Ramos (cell line): ENCODE results near the gene ABCC10.
"Not testable (repeated sequence)": the region's sequence is repeated elsewhere in the genome, so short reads cannot be mapped to it uniquely, and the experiment has no call there.

ENCODE experiments used
- in situ Hi-C: fragments of 300-500 bp; cut with MboI; formaldehyde crosslinking; loops from one replicate; pipeline ENCODE4 v1.14.3; 2022; ENCODE audit warnings: low sequenced_read_pairs; ENCODE audit not compliant: unreplicated experiment

ABCC10 gene

GRCh38 chr6:43464337-43464736 lies 37.0 kb downstream of the ABCC10 start:
- in situ Hi-C loops = no loop called here

DNA sequence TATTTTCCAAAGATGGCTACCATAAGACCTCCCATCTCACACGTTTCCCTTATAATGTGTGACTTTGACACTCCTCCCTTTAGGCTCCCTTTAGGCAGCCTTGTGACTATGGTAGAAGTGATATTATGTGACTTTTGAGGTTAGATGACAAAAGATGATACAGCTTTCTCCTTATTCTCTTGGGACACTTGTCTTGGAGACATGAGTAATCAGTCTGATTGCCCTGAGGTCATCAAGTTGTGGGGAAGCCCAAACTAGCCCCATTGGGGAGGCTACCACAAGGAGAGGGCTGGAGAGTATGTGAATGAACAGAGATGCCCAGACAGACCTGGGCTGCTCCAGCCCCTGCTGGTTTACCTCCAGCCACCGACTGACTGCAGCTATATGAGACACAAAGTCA lies 38.6 kb downstream of the ABCC10 start:
- in situ Hi-C loops = no loop called here

DNA sequence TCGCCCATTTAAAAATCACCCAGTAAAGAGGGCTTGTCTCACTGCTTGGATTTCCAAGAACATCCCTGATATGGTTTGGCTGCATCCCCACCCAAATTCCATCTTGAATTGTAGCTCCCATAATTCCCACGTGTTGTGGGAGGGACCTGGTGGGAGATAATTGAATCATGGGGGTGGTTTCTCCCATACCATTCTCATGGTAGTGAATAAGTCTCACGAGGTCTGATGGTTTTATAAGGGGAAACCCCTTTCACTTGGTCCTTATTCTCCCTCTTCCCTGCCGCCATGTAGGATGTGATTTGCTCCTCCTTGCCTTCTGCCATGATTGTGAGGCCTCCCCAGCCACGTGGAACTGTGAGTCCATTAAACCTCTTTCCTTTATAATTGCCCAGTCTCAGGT lies 39.9 kb downstream of the ABCC10 start:
- in situ Hi-C loops = not testable (repeated sequence)

DNA sequence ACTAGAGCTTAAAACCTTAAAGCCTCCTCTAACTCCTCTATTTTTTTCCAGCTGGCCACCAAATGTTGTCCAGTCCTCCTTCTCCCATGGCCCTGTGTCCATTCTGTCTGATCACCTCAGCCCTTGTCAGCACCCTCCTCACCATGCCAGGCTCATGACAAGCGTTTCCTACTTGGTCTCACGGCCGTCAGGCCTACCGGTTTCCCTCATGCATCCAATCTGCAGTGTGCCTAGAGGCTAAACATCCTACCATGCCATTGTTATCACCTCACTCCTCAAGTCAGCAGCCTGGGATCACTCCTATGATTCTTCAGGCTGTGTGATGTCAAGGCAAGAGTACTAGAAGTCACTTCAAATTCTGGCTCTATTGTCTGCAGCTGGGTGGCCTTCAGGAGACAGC lies 40.4 kb downstream of the ABCC10 start:
- in situ Hi-C loops = no loop called here

DNA sequence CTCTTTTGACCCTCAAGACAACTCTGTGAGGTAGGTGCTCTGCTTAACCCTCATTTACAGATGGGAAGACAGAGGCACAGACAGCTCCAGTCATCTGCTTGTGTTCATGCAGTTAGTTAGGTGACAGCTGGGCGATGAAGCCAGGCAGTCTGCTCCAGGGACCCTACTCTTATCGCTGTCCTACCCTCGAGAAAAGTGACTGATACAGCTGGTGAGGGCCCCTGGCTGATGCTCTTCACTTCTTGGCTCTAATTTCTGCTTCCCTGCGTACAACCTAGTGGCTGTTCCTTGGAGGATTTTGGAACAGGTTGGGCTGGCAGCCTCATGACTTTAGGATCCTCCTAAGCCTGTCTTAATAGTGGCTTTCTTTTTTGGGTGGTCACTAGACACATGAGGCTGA lies 40.9 kb downstream of the ABCC10 start:
- in situ Hi-C loops = no loop called here

DNA sequence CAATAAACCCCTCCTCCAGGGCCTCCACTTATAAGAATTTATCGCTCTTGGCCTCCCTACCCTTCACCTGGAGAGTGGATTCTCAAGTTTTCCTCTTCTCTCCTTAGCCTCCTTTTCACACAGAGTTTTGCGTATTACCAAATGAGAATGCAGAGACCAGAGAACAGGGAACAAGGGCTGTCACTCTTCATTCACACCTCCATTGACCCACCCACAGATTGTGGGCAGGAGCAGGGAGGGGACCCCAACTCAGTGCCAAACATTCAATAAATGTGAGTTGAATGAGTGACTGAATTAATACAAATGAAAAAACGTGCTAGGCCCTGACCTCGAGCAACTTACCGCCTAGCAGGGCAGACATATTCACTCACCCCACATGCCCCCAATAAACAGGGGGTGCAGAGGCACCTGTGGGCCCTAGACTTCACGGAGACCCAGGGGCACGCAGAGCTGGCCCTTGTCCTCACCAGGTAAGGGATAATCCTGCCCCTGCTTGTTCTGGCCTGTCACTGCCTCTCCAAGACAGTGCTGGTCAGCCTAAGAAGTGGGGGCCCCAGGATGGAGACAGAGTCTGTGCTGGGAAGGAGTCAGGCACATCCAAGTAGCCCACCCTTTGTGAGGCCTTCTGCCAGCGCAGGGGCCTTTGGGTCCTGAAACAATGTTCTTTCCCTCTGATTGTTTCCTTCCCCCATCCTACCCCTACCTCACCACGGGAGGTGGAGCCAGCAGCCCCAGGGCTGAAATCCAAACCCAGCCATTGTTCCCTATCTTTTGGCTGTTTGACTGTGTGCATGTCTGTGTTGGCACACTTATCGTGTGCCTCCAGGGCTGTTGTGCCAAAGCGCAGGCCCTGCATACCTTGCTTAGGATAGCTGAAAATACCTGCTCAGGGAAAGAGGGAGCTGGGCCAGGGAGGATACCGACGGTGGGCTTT lies 41.7 kb downstream of the ABCC10 start:
- in situ Hi-C loops = no loop called here

- in situ Hi-C loops = no loop called here
Measured at GRCh38 chr6:43469947-43470346, 42.6 kb downstream of the ABCC10 start.

GRCh38 chr6:43471399-43471798 lies 44.1 kb downstream of the ABCC10 start:
- in situ Hi-C loops = no loop called here

- in situ Hi-C loops = no loop called here
Measured at GRCh38 chr6:43472515-43472914, 45.2 kb downstream of the ABCC10 start.

DNA sequence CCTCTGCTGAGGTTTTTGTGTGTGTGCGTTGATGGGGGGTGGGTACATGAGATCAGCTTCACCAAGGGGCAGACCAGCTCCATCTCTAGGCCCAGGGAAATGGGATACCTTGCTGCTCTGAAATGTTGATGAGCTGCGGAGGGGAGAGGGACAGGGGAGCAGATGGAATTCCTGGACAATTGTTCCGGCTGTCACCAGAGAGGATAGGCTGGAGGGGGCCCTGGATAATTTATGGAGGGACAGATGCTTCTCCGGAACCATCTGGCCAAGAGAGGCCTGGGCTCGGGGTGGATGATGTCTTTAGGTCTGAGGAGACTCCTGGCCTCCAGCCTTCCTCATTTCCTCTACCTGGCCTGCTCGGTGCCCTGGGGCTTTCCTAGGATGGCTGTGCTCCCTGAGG lies 48.2 kb downstream of the ABCC10 start:
- in situ Hi-C loops = no loop called here

DNA sequence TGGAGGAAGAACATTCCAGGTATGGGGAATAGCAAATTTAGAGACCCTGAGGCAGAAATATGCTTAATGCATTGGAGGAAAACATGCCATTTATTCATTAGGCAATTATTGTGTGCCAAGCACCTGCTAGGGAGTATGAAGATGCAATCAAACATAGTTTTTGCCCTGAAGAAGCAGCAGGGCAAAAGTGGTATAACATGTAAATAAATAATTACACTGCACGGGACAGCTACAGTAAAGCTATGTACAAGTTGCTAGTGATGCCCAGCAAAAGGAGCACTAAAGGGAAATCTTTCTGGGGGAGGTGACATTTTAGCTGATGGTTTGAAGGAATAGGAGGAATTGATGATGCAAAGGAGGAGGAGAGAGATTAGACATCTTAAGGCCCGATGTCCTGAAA lies 49.4 kb downstream of the ABCC10 start:
- in situ Hi-C loops = no loop called here

DNA sequence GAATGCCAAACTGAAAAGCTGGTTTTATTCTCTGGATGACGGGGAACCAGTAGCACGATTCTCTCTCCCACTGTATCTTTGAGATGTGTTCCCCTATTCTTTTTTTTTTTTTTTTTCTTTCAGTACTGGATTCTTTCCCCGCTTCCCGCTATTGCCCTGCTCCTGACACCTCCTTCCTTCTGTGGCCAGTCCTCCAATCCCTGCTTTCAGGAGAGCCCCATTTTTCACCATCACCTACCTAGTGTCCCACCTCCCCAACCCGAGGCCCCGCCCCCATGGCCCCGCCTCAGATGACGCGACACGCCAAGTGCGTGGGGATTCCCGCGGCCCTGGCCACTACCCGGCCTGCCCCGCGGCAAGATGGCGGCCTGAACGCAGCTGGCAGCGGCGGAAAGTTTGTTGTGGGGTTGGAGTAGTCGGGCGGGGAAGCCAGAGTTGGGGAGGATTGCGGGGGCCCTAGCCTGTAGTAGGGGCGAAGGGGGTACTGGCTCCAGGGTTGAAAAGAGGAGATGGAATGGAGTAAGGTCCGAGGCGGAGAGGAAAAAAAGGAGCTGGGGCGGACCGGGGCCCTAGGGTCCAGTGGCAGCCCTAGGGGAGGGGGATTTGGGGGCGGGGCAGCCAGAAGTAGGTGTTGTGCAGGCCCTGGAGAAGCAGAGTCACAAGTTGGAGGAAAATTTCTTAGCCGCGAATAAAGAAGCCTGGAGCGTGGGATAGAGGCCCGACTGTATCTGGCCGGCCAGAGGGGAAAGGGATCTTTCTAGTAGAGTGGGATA lies 50.1 kb downstream of the ABCC10 start, which contains the start of gene TJAP1:
Gene TJAP1 (plus strand): TSS at position 336 of the 773 bp plus-strand sequence. CDS start 21,432 bp downstream, outside the sequence.
- in situ Hi-C loops = no loop called here

DNA sequence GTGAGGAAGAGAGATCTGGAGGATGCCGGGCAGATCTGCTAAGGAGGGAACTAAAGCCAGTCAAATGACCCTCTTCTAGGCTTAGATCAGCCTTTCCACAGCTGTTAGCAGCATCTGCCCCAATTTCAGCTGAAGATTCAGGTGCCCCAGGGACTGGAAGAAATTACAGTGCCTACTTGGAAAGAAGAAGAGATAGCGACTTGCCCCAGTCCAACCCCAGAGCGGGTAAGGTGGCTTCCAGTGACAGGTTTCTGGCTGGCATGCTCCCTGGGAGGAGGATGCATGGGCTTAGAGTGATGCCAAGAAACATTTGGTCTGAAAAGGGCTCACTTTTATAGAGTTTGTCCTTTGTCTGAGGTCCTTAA lies 50.6 kb downstream of the ABCC10 start:
- in situ Hi-C loops = no loop called here

DNA sequence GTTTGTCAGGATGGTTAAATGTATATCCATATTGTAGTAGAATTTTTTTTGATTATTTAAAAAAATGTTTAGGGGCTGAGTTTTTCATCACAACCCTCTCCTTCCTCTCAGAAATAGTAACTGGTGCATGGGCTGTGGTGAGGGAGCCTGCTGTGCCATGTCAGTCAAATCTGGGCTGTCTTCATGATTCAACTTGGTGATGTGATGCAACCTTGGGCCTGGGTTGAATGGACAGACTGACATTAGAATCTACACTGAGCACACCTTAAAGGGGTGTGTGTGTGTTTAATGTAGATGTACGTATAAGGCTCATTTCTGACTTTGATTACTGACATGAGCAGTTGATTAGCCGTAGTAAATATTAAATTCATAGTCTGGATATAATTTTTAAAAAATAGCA lies 53.7 kb downstream of the ABCC10 start:
- in situ Hi-C loops = no loop called here

DNA sequence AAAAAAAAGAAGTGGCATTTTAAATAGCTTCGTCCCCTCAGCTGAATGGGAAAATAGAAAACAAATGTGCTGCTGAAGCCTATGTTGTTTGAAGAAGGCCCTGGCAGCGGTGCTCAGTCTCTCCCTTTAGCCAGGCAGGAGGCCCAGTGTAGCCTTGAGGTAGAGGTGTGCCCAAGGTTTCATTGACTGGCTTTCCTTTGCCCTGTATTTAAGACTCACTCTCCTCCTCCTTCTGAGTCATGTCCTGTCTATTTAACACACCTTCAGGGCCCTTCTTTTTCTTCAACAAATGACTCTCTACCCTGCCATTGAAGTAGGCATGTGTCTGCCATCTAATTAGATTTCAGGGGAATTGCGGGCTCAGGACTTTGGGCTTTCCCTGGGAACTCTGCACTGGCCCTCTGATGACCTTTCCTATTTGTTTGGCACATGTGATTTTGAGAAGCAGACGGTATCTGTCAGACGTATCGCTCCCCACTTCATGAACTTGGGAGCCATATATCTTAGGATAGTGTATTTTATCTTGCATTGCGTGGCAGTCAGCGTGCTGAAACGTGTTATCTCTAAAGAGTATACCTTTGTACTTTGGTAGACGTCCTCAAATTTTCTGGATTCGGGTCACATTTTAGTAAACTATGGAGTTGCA lies 54.4 kb downstream of the ABCC10 start:
- in situ Hi-C loops = no loop called here

DNA sequence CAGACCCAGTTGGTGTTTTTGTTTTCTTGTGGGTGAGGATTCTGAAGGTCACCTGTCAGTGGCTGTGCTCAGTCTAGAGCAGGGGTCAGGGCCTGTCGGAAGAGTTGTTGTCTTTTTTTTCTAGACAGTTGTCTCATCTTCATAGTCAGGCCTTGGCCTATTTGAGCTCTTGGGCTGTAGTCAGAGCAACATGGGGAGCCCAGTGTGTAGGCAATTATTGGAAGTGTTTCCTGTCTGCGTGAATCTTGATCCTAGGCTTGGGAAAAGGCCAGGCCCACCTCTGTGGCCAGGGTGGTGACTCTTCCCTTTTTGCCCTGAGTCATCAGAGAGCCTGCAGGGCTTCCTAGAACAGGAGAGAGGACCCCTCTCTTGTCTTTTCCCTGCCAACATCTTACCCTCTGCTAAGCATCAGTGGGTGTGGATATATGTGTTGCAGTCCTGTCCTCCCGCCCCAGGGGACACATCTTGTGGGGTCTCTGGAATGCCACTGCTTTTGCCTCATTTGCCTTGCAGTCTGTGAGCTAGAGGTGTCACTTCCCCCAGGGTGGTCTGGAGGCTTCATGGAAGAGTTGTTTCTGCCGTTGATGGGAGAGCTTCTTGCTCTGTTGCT lies 61.4 kb downstream of the ABCC10 start:
- in situ Hi-C loops = no loop called here

DNA sequence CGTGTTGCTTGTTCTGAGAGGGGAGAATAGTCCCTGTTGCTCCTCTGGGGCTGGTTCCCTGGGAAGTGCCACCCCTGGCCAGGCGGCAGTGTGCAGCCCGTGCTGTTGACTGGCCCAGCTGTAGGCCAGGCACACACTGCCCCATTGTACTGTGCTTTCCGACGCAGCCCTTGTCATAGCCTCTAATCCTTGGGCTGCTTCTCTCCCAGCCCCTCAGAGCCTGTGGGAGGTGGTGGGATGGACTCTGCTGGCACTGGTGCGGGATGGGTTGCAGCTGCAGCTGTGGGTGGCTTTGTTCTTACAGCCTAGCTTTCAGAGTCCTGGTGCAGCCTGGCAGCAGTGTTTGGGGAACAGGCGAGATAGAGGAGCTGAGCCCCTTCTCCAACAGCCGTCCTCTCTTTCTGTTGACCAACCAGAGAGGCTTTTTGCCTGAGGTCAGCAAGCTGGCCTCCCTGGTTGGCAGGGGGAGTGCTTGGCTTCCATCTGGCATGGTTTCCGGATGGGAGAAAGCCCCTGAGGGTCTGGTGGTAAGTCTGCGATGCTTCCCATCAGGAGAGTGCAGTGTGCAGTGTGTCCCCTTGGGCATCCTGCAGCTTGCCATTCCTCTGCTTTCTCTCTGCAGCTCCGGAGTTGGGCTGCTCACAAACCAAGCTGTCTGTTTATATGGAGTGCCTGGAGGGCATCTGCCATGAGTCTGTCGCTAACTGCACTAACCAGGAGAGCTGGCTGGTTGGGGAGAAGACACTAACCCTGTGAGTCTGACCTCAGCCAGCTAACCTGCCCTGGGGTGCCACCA lies 62.1 kb downstream of the ABCC10 start:
- in situ Hi-C loops = no loop called here

DNA sequence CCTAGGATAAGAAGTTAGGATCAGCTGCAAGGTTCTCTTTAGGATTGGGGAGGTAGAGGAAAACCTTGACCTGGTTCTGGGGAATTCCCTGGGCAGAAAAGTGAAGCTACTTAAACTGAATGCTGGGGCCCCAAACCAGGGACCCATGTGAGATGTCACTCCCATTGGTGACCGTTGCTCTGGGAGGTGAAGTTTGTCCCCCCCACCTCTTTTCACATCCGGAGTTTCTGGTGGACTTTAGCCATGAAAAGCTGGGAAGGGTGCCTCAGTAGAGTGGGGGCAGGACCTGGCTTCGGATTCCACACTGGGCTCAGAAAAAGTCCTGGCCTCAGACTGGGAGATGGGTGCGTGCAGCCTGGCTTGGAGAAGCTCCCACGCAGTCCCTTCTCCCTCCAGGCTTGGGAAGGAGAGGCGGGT lies 63.2 kb downstream of the ABCC10 start:
- in situ Hi-C loops = no loop called here

DNA sequence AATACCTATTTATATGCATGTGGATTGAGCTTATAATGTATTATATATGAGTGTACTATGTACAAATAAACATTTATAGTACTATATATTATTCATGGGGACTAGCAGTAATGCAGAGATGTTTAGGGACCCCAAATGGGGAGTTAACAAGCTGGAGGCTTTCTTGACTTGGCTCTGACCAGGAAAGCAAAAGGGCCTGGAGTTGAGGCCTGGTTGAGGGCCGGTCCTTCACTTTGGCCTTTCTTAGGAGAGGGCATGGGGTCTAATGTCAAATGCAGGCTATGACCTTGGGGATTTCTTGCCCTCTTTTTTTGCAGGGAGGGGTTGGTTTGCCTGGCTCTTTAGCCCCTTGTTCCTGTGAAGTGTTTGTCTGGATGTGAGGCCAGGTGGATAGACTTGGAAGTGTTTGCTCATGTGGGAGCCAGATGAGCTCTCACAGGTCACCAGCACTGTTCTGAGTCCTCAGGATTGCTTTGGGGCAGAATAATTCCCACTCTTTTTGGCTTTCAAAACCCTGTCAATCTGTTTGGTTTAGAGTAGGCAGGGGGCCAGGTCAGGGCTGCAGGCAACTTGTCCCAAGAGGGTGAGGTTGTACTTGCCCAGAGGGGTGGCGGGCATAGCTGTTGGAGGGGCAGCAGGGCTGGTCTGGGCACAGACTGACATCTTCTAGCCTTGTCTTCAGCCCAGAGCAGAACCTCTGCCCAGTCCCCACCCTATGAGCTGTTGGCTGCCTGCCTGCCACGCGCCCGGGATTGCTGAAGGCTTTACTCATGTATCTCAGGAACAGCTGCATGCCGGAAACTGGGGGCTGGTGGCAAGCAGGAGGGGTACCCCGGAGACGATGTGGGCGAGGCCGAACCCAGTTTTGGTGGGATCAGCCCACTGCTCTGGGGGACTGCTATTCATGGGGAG lies 64.7 kb downstream of the ABCC10 start:
- in situ Hi-C loops = no loop called here
